Measurements from ENCODE around the gene ZNF143.
A peak's percentile ranks its signal among the peaks of the same experiment; 100 is the strongest.
"Not testable (repeated sequence)": the region's sequence is repeated elsewhere in the genome, so short reads cannot be mapped to it uniquely, and the experiment has no call there.

The ZNF143 gene

DNA sequence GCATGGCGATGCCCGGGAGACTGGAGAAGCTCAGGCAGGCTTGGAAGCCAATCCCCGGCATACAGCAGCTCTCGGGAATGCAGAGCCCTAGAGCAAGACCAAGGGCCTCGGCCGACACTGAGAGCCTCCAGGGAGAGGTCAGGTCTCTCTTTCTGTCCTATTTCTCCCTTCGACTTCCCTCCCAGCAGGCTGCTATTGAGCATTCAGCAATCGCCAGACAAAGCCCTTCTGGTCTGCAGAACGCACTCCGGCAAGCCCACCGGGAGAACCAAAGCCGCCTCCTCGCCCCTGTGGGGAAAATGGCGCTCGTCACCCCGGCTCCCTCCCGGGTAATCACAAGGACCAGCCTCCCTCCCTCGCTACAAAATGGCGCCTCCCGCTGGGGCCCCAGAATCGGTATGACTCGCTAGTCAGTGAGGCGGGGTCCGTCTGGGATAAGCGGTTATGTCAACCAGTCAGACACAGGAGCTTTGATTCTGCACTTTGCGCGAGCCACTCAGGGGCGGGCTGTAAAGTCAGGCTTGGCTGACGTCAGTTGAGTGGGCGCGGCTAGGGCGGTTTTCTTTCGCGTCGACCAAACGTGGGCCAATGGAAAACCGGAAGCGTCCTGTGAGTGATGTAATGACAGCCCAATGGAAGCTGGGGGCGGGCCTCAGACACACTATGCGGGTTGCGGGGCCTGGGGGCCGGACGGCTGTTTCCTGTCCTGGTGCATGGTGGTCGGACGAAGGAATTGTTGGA is at the start of gene ZNF143:
Gene ZNF143 (plus strand): TSS at position 691 of the 741 bp plus-strand sequence. CDS start 10,297 bp downstream, outside the sequence.
- peak; percentile 100 for DNase-seq

DNA sequence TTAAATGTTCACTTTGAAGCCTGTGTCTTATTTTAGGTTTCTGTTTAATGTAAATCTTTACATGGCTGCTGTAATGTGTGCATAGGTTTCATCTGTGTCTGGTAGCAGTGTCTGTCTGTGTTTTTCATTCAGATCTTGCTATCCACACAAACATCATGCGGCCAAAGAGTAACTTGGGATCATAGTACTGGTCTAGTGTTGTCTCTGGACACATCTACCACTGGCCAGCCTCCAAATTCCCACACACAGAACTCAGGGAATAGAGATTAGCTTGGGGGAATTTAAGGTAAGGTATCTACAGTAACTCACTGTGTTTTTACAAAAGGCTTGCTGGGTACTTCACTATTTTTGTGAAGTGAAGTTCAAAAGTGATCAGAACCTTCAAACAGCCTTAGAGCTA is 32.1 kb upstream of the ZNF143 start:
- no peak for DNase-seq

DNA sequence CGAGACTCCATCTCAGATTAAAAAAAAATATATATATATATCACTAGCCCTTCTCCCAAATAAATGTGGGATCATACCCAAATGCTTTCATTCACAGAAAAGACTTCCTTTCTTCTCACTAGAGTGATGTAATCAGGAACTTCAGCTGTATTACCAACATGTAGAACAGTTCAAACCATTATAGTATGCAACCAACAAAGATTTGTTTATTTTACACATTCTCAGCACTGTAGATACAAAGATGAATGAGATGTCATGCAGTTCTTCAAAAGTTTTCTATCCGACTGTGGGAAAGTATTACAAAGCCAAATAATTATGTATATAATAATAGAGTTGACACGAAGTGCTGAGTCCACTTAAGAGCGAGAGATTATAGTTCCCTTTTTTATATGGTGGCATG is 22.2 kb upstream of the ZNF143 start:
- no peak for DNase-seq

DNA sequence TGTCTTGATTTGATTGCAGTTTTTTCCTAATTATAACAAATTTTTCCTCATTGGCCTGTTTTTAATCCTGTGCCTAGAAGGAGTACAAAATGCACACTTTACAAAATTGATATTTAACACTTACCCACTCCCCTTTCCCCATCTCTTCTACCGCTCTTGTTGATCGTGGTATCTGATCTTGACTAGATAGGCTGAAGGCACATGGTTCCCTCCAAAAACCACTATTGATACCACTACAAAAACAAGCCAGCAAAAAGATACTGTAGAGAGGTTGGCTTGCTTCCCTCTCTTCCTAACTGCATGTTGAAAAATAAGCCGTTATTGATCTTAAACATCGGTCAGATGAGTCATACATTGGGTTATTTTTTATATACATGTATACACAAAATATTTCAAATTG is 14.6 kb upstream of the ZNF143 start:
- no peak for DNase-seq

DNA sequence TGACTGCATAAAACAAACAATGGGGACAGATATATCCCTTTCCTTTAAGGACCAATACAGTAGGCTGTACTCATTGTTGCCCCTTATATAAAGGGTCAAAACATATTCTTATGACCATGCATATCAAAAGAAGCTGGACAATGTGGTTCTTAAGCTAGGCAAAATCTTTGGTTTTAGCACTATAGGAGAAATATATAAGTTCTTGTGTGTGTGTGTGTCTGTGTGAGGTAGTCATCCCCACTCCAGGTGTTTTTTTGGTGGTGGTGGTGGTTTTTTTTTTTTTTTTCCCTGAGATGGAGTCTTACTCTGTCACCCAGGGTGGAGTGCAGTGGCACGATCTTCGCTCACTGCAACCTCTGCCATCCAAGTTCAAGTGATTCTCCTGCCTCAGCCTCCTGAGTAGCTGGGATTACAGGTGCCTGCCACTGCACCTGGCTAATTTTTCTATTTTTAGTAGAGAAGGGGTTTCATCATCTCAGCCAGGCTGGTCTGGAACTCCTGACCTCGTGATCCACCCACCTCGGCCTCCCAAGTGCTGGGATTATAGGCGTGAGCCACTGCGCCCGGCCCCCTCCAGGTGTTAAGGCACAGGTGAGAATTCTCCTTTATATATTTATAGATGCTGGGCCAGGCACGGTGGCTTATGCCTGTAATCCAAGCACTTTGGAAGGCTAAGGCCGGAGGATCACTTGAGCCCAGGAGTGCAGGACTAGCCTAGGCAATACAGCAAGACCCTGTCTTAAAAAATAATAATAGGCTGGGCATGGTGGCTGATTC is 12.0 kb upstream of the ZNF143 start:
- no peak for DNase-seq

DNA sequence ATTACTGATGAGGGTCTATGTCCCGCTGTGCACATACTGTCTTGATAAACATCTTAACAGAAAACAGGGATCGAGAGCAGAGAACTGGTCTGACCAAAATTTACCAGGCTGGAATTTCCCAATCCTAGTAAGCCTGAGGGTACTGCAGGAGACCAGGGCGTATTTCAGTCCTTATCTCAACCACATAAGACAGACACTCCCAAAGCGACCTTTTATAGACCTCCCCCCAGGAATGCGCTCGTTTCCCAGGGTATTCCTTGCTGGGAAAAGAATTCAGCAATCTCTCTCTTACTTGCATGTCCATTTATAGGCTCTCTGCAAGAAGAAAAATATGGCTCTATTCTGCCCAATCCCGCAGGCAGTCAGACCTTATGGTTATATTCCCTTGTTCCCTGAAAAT is 8.8 kb upstream of the ZNF143 start:
- not testable (repeated sequence) for DNase-seq

DNA sequence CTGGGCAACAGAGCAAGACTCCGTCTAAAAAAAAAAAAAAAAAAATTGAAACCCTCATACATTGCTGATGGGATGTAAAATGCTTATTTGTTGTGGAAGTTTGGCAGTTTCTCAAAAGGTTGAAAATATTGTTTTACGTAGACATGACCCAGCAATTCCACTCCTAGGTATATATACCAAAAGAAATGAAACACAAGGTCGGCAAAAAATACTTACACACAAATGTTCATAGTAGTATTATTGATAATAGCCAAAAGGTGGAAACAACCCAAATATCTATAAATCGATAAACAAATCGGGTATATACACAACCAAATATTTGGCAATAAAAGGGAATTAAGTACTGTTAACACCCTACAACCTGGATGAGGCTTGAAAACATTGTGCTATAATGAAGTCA is 5.1 kb upstream of the ZNF143 start:
- DNase-seq, result no peak

DNA sequence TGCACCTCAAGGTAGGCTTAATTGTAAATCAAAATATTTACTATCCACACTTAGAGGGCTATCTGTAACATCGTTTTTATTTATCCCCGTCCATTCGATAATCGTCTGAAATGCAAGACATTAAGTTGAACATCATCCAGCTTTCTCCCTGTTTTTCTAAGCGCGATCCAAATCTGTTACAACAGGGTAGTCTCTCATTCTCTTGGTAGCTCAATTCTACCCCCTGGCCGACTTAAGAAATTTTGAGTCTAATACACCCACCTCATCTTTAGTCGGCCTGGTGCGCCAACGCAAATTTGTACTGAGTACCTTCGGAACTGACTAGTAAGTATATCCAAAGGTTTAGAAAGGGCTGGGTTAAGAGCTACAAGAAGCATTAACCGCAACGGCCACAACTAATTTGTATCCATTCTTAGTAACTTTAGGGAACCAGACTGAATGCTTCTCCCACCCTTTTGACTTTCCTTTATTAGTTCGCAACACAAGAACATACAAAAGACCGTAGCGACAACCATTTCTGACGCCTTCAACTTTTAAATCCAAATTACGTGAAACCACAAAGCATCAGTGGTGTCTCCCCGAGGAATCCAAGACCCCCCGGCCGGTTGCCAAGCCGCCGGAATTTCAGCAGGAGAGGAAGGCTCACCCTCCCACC is 1.0 kb upstream of the ZNF143 start:
- DNase-seq, result peak; percentile 40

DNA sequence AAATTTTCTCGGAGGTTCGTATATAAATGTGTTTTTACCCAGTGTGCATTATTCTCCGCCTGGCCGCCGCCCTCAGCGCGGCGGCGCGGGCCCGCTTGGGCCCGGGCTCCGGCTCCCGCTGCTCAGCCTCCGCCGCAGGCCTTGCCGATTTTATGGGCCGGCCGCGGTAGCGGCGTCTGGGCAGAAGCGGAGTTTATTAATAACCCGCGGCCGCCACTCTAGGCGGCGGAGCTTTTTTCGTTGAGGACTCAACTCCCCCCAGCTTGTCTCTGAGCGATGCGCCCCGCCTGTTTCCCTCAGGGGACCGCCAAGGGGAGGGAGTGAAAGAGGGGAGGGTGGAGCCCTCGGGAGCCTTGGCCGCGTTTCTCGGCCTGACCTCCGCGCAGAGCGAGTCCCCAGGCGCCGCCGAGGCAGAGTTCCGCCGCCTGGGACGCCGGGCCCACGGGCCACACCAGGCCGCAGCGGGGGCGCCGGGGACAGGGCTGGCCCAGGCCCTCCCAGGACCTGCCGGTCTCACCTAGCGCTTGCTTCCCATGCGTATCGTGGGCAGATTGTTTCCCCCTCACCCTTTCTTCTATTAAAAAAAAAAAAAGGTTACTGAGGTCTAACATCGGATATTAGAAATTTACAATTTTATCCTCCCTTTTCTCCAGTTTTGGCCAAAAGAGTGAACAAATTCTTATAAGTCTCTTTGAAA is 399 bp downstream of the ZNF143 start:
- no peak for DNase-seq

DNA sequence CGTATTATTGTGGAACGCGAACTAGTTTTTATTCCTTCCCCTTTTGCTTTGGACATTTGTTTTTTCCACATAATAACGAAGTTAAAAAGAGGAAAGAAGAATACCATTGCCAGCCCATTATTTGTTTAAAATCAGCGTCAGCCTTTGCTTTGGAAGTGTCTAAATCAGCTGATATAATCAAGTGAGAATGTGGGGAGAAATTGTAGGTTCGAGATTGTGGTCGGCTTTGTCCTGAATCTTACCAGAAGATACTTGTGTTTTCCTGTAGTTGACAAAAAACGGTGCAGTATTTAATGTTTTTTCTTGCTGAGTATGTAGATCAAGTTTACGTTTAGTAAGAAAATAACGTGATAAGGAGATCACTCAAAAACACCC is 935 bp downstream of the ZNF143 start:
- DNase-seq, result no peak

DNA sequence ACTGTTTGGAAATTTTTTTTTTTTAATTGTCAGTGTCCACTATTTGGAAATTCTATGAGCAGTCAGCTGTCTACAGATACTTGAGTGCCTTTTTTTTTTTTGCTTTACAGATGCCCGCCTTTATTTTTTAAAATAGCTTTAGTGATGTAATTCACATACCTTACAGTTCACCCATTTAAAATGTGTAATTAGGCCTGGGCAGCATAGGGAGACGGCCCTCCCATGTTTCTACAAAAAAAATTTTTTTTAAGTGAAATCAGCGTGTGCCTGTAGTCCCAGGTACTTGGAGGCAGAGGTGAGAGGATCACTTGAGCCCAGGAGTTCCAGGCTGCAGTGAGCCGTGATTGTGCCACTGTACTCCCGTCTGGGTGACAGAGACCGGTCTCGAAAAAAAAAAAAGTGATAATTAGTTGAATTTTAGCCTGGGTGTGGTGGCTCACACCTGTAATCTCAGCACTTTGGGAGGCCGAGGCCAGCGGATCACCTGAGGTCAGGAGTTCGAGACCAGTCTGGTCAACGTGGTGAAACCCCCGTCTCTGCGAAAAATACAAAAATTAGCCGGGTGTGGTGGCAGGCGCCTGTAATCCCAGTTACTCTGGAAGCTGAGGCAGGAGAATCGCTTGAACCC is 1.5 kb downstream of the ZNF143 start:
- DNase-seq, result no peak

DNA sequence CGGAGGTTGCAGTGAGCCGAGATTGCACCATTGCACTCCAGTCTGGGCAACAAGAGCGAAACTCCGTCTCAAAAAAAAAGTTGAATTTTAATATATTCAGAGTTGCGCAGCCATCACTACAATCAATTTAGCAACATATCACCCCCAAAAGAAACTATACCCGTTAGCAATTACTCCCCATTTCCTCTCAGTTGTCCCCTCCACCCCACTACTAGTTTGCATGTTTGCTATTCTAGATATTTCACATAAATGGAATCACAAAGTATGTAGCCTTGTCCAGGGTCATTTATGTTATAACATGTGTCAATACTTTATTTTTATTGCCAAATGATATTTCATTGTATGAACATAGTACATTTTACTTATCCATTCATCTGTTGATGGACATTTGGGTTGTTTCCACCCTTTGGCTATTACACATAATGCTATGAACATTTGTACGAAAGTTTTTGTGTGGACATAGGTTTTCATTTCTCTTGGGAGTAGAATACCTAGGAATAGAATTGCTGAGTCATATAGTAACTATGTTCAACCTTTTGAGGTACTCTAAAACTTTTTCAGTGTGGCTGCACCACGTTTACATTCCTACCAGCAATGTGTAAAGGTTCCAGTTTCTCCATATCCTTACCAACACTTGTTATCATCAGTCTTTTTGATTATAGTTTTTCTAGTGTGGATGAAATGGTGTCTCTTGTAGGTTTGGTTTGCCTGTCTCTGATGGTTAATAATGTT is 2.2 kb downstream of the ZNF143 start:
- no peak for DNase-seq

DNA sequence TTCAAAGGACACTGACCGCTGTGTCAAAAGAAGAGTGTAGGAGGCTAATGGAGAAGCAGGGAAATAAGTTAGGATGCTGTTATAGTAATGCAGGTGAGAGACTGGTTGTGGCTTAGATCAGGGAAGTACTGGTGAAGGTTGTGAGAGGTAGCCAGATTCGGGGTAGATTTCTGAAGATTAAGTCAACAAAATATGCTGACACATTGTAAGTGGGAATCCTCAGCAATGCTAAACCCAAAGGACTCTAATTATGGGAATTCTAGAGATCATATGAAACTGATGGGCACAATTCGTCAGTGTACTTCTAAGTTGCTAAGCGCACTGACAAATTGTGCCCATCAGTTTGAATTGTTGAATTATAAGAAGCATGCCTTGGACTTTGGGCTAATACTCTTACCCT is 10.0 kb downstream of the ZNF143 start:
- DNase-seq, result no peak

DNA sequence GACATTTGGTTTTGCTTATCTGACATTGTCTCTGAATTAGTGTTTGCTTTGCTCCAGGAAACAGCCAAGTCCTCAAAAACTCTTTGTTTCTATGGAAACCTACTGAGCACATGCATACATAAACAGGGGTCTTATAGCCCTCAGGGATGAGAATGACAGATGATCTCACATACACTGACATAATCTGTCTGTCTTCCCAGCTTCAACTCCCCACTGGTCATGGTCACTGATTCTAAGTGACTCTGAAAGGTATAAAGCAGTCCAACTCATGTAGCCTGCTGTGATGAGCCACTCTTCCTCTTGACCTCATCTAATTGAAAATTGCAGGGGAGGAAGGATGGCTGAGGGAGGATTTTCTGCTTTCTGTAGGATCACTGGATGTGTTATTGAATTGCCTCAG is 12.6 kb downstream of the ZNF143 start:
- no peak for DNase-seq

DNA sequence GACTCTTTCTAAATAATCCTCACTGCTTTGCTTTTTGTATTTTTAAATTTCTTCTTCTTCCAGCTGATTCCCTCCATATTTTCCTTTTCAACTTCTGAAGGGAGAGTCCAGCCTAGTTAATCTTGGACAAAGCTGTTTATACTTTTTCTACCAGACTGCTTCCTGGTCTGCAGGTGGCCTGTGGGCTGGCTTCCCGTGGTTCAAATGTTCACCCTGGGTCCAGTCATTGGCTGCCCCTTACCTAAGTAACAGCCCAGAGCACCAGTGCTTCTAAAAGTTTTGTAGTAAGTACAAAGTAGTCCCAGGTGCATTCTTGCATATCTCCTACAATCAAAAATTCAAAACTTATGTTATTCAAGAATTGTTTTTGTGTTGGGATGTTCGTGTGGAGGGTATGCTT is 19.1 kb downstream of the ZNF143 start:
- no peak for DNase-seq

DNA sequence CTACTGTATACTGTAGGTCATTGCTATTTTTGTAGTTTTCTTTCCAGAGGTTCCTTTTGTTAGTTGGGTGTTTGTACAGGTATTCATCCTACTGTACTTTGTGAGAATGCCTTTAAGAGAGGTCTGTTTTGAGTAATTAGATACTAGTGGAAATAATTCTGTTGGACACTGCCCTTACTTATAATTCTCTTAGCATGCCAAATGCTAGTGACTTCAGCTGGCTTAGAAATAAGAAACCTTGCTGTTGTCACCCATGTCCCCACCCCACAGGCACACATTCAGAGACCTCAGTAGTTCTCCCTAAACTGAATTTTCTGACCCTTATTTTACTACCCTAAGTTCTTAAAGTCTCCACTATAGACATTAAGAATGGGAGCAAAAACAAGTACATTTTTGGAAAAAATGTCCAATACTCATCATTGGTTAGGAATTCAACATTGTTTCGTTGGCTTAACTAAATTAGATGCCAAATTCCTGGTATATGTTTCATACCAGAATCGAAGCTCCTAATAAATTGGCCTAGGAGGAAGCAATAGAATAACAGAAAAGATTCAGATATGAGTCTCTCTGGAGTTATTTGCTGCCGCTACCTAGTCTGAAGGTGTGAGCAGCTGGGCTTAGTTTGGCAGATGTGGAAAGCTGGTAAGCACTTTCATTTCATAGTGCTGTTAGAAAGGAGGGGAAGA is 28.4 kb downstream of the ZNF143 start:
- DNase-seq, result no peak

DNA sequence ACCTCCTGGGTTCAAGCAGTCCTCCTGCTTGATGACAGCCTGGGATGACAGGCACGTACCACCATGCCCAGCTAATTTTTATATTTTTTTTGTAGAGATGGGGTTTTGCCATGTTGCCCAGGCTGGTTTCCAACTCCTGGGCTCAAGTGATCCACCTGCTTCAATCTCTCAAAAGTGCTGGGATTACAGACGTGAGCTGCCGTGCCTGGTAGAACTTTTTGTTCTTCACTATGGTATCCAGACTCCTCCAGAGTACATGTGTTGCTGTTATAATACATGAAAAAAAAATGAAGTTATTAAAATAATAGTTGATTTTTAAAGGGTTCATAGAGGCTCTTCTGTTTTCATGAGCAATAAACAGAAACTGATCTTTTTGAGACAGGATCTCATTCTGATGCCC is 29.6 kb downstream of the ZNF143 start:
- DNase-seq, result no peak

DNA sequence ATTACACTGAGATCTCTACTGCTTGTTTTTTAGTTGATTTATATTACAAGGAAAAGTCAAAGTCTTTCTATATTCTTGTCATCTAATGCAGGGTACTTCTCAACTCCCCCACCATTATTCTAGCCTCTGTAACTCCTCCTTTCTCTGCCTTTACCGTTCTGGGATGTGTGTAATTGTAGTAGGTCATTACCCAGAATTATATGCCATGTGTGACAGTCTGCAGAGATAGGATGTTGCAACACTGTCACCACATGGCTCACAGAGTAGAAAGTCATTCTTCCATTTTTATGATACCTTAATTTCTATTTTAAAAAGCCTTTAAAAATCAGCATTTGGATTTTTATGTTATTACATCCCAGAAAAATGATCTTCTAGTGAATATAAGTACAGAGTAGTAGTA is 32.7 kb downstream of the ZNF143 start:
- no peak for DNase-seq

DNA sequence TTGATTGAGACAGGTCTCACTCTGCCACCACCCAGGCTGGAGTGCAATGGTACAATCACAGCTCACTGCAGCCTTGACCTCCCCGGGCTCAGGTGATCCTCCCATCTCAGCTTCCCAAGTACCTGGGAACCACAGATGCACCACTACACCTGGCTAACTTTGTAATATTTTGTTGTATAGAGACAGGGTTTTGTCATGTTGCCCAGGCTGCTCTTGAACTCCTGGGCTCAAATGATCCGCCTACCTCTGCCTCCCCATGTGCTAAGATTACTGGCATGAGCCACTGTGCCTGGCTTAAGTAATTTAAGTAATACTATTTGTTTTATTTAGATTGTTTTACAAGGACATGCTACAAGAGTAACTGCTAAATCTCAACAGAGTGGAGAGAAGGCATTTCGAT is 33.5 kb downstream of the ZNF143 start:
- no peak for DNase-seq

DNA sequence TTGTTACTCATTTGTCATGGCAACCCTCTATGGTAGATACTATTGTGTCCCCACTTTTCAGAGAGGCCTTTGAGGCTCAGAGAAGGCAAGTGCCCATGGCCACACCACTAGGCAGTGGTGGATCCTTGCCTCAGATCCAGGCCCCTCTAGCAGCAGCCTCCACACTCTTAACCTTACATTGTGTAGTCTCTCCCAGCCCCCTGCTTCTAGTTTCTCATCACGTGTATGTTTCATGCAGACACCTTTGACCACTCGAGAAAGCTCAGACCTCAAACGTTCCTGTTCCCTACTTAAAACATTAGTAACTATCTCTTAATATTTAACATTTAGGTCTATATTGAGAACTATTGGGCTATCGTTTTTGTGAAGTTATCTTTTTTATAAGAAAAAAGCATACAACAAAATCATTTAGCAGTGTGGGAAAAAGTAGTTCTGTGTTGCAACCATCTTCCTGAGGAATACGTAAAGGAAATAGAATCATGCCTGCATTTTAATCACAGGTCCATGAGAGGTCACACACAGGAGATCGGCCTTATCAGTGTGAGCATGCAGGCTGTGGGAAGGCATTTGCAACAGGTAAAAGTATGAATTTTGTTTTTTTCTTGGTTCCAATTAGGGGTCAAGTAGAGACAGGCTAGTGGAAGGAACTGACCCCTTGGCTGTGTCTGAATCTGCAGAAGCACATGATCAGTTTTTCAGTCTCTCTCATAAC is 35.1 kb downstream of the ZNF143 start:
- no peak for DNase-seq
